GM23338 (cell line): ENCODE measurements around the gene GCK. TPM values are rescaled to one million over a fixed set of nuclear protein-coding genes. Genes with fewer than 3 reads are reported as not detected.

Experiments
- ATAC-seq: fragments of 200-7000 bp; cut with Tn5 transposase; 3 replicates; pipeline ENCODE4 v1.9.1; 2020
- DNase-seq: peaks from one replicate; pipeline ENCODE4 v3.0.0-alpha.2; 2015; ENCODE audit warnings: low spot score
- H2AFZ ChIP-seq: fragments of 200-600 bp; sonication (generic); 2 replicates; pipeline ENCODE4 v1.8.0; 2016; ENCODE audit warnings: antibody characterized with exemption, mild to moderate bottlenecking, moderate library complexity
- H3F3A ChIP-seq: fragments of 200-600 bp; sonication (generic); replicated peaks from 2 replicates; pipeline ENCODE4 v1.8.0; 2017; ENCODE audit warnings: antibody characterized with exemption, mixed run types, low read depth
- H3K27ac ChIP-seq: fragments of 200-600 bp; sonication (generic); 2 replicates; pipeline ENCODE4 v1.6.1; 2016; ENCODE audit warnings: low read depth
- H3K27me3 ChIP-seq: fragments of 200-600 bp; sonication (generic); 2 replicates; pipeline ENCODE4 v1.8.0; 2016; ENCODE audit warnings: mild to moderate bottlenecking, mixed run types, moderate library complexity; ENCODE audit not compliant: insufficient read depth
- H3K36me3 ChIP-seq: fragments of 200-600 bp; sonication (generic); 2 replicates; pipeline ENCODE4 v1.8.0; 2016; ENCODE audit warnings: mild to moderate bottlenecking; ENCODE audit not compliant: insufficient read depth
- H3K4me1 ChIP-seq: fragments of 200-600 bp; sonication (generic); 2 replicates; pipeline ENCODE4 v1.8.0; 2016; ENCODE audit warnings: mild to moderate bottlenecking, moderate library complexity; ENCODE audit not compliant: insufficient read depth
- H3K4me2 ChIP-seq: fragments of 200-600 bp; sonication (generic); 2 replicates; pipeline ENCODE4 v1.7.1; 2017; ENCODE audit warnings: mixed run types
- H3K4me3 ChIP-seq: fragments of 200-600 bp; sonication (generic); 2 replicates; pipeline ENCODE4 v1.6.1; 2016; ENCODE audit warnings: mixed run types
- H3K79me2 ChIP-seq: fragments of 200-600 bp; sonication (generic); replicated peaks from 2 replicates; pipeline ENCODE4 v1.8.0; 2017; ENCODE audit warnings: mild to moderate bottlenecking; ENCODE audit not compliant: insufficient read depth
- H3K9me2 ChIP-seq: fragments of 200-600 bp; sonication (generic); 2 replicates; pipeline ENCODE4 v1.8.0; 2017; ENCODE audit not compliant: insufficient read depth
- H4K20me1 ChIP-seq: fragments of 200-600 bp; sonication (generic); replicated peaks from 2 replicates; pipeline ENCODE4 v1.8.0; 2017; ENCODE audit warnings: mild to moderate bottlenecking; ENCODE audit not compliant: insufficient read depth
- H3K27ac Mint-ChIP-seq: 2 replicates; pipeline ENCODE4 v1.8.0; 2020; ENCODE audit warnings: inconsistent platforms, mild to moderate bottlenecking, moderate library complexity, mixed read lengths
- H3K27me3 Mint-ChIP-seq: 3 replicates; pipeline ENCODE4 v1.8.0; 2022; ENCODE audit warnings: low read depth, mild to moderate bottlenecking, moderate library complexity, mixed read lengths, inconsistent platforms; ENCODE audit not compliant: insufficient read depth, poor library complexity
- H3K36me3 Mint-ChIP-seq: 3 replicates; pipeline ENCODE4 v1.8.0; 2021; ENCODE audit warnings: low read depth, mild to moderate bottlenecking, inconsistent platforms, moderate library complexity, mixed read lengths
- H3K4me1 Mint-ChIP-seq: 3 replicates; pipeline ENCODE4 v1.8.0; 2020; ENCODE audit warnings: mild to moderate bottlenecking, inconsistent platforms, mixed read lengths
- H3K4me3 Mint-ChIP-seq: 3 replicates; pipeline ENCODE4 v1.8.0; 2021; ENCODE audit warnings: moderate library complexity, mild to moderate bottlenecking, inconsistent platforms, mixed read lengths
- H3K9me3 Mint-ChIP-seq: 3 replicates; pipeline ENCODE4 v1.8.0; 2020; ENCODE audit warnings: moderate library complexity, mild to moderate bottlenecking, inconsistent platforms, mixed read lengths
- ETS1 ChIP-seq: IDR thresholded peaks from 2 replicates; pipeline ENCODE4 v1.6.1; 2016; ENCODE audit warnings: antibody characterized with exemption
- EZH2 ChIP-seq: fragments of 200-600 bp; sonication (generic); IDR thresholded peaks from one replicate; pipeline ENCODE4 v1.8.0; 2017; ENCODE audit warnings: antibody characterized with exemption, mild to moderate bottlenecking, low read depth; ENCODE audit not compliant: unreplicated experiment
- EZH2phosphoT487 ChIP-seq: fragments of 200-600 bp; sonication (generic); IDR thresholded peaks from one replicate; pipeline ENCODE4 v1.8.1; 2018; ENCODE audit warnings: antibody characterized with exemption; ENCODE audit not compliant: unreplicated experiment
- NANOG ChIP-seq: IDR thresholded peaks from 2 replicates; pipeline ENCODE4 v1.6.1; 2016; ENCODE audit warnings: antibody characterized with exemption, borderline replicate concordance
- POLR2AphosphoS5 ChIP-seq: IDR thresholded peaks from 2 replicates; pipeline ENCODE4 v1.6.1; 2016; ENCODE audit warnings: antibody characterized with exemption, low read depth
- REST ChIP-seq: IDR thresholded peaks from one replicate; pipeline ENCODE4 v1.6.1; 2018; ENCODE audit warnings: antibody characterized with exemption; ENCODE audit not compliant: unreplicated experiment
- STAT1 ChIP-seq: IDR thresholded peaks from one replicate; pipeline ENCODE4 v1.6.1; 2016; ENCODE audit warnings: antibody characterized with exemption; ENCODE audit not compliant: unreplicated experiment
- ZNF114 ChIP-seq: fragments of 250-450 bp; sonication (Bioruptor Pico); IDR thresholded peaks from 2 replicates; pipeline ENCODE4 v1.5.0; 2020; ENCODE audit warnings: mild to moderate bottlenecking, moderate library complexity
- ZNF331 ChIP-seq: fragments of 250-450 bp; sonication (Bioruptor Pico); IDR thresholded peaks from 2 replicates; pipeline ENCODE4 v1.5.0; 2020; ENCODE audit warnings: low read depth, mild to moderate bottlenecking, moderate library complexity
- ZNF462 ChIP-seq: fragments of 250-450 bp; sonication (Bioruptor Pico); IDR thresholded peaks from 2 replicates; pipeline ENCODE4 v1.5.0; 2020; ENCODE audit warnings: mild to moderate bottlenecking, moderate library complexity
- polyA plus RNA-seq: library from polyadenylated mRNA; unstranded; fragments of >200 nt; fragmentation: Nextera tagmentation; extraction: Ambion mirVana; gene quantifications from 2 replicates; pipeline ENCODE4 v1.2.1, GENCODE V29; 2016
- total RNA-seq: library from RNA; depleted of rRNA; stranded (reverse); fragments of >200 nt; shearing (Covaris generic); gene quantifications from 2 replicates; pipeline ENCODE4 v1.2.3, GENCODE V29; 2014

The GCK gene
- total and polyA plus RNA-seq, 2 experiments from 2014 or later: 6.1 to 7.3 TPM

- H3K27ac ChIP-seq: no peak overlapping the region
- H3K27me3 ChIP-seq: no peaks in the 10 kb centered on the region
- no peak for TF ChIP-seq ZNF331 (CRISPR knock-in tag)
- TF ChIP-seq REST: no peak
- no peak for TF ChIP-seq ETS1
- no peak for TF ChIP-seq NANOG
- no peak for TF ChIP-seq STAT1
- no peak for TF ChIP-seq ZNF114 (CRISPR knock-in tag)
- Mint-ChIP-seq H3K27ac (no peak overlapping the region), H3K27me3 (no peaks in the 10 kb centered on the region), H3K9me3 (no peaks in the 10 kb centered on the region), H3K36me3 (peaks cover 61% of the 10 kb centered on the region), H3K4me3 (no peak overlapping the region), H3K4me1 (peaks cover 15% of the 10 kb centered on the region)
- peaks cover 2% of the 10 kb centered on the region; the same call in 1 of the 2 replicates for H3K79me2 ChIP-seq
- H3K9me2 ChIP-seq: no peaks in the 10 kb centered on the region
- H3K36me3 ChIP-seq: peaks cover 39% of the 10 kb centered on the region
- H2AFZ ChIP-seq: no peak overlapping the region
- H3K4me3 ChIP-seq: no peak overlapping the region
- no peak for DNase-seq
- H3K4me1 ChIP-seq: peaks cover 7% of the 10 kb centered on the region
- ATAC-seq: no peak
- no peaks in the 10 kb centered on the region for H3F3A ChIP-seq
- no peak overlapping the region for H3K4me2 ChIP-seq
- H4K20me1 ChIP-seq: peaks cover 11% of the 10 kb centered on the region; the same call in 1 of the 2 replicates
Measured at GRCh38 chr7:44210107-44210506, 20.9 kb upstream of the GCK start.

GRCh38 chr7:44208085-44208484 is 18.8 kb upstream of the GCK start:
- H3K27me3 ChIP-seq: no peaks in the 10 kb centered on the region
- no peaks in the 10 kb centered on the region for H3K9me2 ChIP-seq
- peaks cover 21% of the 10 kb centered on the region for H3K79me2 ChIP-seq
- peaks cover 47% of the 10 kb centered on the region for H3K36me3 ChIP-seq
- ATAC-seq (no peak), DNase-seq (no peak)
- no peak overlapping the region for H3K4me2 ChIP-seq
- no peak overlapping the region for H3K27ac ChIP-seq
- H3K27ac Mint-ChIP-seq: no peak overlapping the region
- no peak overlapping the region for H3K4me3 Mint-ChIP-seq
- H3K9me3 Mint-ChIP-seq: no peaks in the 10 kb centered on the region
- 0 out of 3 replicates have a peak, but pooled peaks cover 4% of the 10 kb centered on the region for H3K4me1 Mint-ChIP-seq
- peaks cover 67% of the 10 kb centered on the region for H3K36me3 Mint-ChIP-seq
- no peaks in the 10 kb centered on the region for H3F3A ChIP-seq
- H3K4me3 ChIP-seq: no peak overlapping the region
- no peaks in the 10 kb centered on the region for H3K27me3 Mint-ChIP-seq
- H4K20me1 ChIP-seq: peaks cover 21% of the 10 kb centered on the region
- no peaks in the 10 kb centered on the region for H3K4me1 ChIP-seq
- H2AFZ ChIP-seq: no peak overlapping the region
- TF ChIP-seq ZNF462 (CRISPR knock-in tag) (no peak), EZH2phosphoT487 (no peak), ZNF114 (CRISPR knock-in tag) (no peak), ZNF331 (CRISPR knock-in tag) (no peak), EZH2 (no peak), STAT1 (no peak), POLR2AphosphoS5 (no peak), NANOG (no peak)
